ENCODE results near the gene YIPF1. TPM values are rescaled to one million over a fixed set of nuclear protein-coding genes. Genes with fewer than 3 reads are reported as not detected.

Gene YIPF1
- total and polyA plus RNA-seq, 10 of the 15 experiments (the other 5 are each of a cell fraction or from before 2014, with no cell fraction given): 13.0 to 36.0 (median 20.3) TPM

DNA sequence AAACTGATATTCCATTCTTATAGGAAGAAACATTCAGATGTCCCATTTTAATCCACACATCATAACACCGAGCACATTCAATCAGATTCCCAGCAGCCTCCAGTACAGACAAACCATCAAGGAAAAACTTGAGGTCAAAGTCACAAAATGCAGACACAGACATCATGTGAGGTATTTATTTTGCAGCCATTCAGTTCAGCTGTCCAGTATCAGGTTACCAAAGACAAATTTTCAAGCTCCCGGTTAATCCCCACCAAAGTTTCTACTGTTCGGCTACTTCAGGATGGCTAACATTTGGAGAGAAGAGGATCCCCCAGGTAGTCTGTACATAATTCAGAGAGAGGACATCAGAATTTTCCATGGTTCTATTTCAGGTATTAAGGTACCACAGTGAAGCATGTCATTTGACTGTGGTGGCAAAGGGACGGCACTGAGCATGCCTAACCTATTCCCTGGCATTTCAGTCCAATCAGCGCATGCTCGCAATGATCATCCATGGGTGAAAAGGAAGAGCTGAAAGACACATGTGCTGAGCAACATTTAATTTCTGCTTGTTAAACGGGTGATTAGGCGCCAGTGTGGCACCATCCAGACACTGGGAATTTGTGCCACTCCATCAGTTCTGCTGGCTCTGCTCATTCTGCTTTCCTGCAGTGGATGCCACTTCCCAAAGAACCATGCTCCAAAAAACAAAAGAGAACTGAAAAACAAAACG is 37.9 kb downstream of the YIPF1 start:
- TF ChIP-seq MEF2A (IDR thresholded peaks at IDR 0.05; ENCODE audit: insufficient read depth, low read depth, low read length): no peak
- TF ChIP-seq, protein P1, sequence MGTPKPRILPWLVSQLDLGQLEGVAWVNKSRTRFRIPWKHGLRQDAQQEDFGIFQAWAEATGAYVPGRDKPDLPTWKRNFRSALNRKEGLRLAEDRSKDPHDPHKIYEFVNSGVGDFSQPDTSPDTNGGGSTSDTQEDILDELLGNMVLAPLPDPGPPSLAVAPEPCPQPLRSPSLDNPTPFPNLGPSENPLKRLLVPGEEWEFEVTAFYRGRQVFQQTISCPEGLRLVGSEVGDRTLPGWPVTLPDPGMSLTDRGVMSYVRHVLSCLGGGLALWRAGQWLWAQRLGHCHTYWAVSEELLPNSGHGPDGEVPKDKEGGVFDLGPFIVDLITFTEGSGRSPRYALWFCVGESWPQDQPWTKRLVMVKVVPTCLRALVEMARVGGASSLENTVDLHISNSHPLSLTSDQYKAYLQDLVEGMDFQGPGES (IDR thresholded peaks at IDR 0.05): no peak
- TF ChIP-seq BACH1 (IDR thresholded peaks at IDR 0.05; ENCODE audit: borderline replicate concordance): no peak
- TF ChIP-seq TARDBP (IDR thresholded peaks at IDR 0.05; ENCODE audit: borderline replicate concordance): no peak
- TF ChIP-seq ASH2L (IDR thresholded peaks at IDR 0.05; ENCODE audit: borderline replicate concordance, low read depth): no peak
- TF ChIP-seq ZNF24 (IDR thresholded peaks at IDR 0.05): no peak
- TF ChIP-seq, protein P2, sequence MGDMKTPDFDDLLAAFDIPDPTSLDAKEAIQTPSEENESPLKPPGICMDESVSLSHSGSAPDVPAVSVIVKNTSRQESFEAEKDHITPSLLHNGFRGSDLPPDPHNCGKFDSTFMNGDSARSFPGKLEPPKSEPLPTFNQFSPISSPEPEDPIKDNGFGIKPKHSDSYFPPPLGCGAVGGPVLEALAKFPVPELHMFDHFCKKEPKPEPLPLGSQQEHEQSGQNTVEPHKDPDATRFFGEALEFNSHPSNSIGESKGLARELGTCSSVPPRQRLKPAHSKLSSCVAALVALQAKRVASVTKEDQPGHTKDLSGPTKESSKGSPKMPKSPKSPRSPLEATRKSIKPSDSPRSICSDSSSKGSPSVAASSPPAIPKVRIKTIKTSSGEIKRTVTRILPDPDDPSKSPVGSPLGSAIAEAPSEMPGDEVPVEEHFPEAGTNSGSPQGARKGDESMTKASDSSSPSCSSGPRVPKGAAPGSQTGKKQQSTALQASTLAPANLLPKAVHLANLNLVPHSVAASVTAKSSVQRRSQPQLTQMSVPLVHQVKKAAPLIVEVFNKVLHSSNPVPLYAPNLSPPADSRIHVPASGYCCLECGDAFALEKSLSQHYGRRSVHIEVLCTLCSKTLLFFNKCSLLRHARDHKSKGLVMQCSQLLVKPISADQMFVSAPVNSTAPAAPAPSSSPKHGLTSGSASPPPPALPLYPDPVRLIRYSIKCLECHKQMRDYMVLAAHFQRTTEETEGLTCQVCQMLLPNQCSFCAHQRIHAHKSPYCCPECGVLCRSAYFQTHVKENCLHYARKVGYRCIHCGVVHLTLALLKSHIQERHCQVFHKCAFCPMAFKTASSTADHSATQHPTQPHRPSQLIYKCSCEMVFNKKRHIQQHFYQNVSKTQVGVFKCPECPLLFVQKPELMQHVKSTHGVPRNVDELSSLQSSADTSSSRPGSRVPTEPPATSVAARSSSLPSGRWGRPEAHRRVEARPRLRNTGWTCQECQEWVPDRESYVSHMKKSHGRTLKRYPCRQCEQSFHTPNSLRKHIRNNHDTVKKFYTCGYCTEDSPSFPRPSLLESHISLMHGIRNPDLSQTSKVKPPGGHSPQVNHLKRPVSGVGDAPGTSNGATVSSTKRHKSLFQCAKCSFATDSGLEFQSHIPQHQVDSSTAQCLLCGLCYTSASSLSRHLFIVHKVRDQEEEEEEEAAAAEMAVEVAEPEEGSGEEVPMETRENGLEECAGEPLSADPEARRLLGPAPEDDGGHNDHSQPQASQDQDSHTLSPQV (IDR thresholded peaks at IDR 0.05): no peak
- TF ChIP-seq CHD1 (IDR thresholded peaks at IDR 0.05; ENCODE audit: low read depth, low read length): no peak
- TF ChIP-seq ZNF384 (IDR thresholded peaks at IDR 0.05; ENCODE audit: borderline replicate concordance, low read depth, low read length): no peak
- TF ChIP-seq ZSCAN29 (IDR thresholded peaks at IDR 0.05): no peak
- no peak for TF ChIP-seq RBBP5 (conservative IDR thresholded peaks at IDR 0.05)
- no peak for TF ChIP-seq ZNF622 (IDR thresholded peaks at IDR 0.05)
- H4K20me1 ChIP-seq (ENCODE audit: control insufficient read depth, insufficient read depth): no peaks in the 10 kb centered on the region
- no peak overlapping the region for H3K4me2 ChIP-seq (ENCODE audit: control insufficient read depth, insufficient read depth)
- H3K27me3 ChIP-seq (replicated peaks in 1 of 2; ENCODE audit: control insufficient read depth in 2 of 2, insufficient read depth in 2 of 2, low read length in 1 of 2): no peaks in the 10 kb centered on the region
- H3K9ac ChIP-seq (ENCODE audit: control insufficient read depth, insufficient read depth, low read length): no peak overlapping the region
- no peak overlapping the region for H3K4me3 ChIP-seq
- no peak overlapping the region for H3K27ac ChIP-seq (ENCODE audit: control insufficient read depth, insufficient read depth)
- ChIA-PET CTCF (interaction anchor here (0.6 to 1.5 kb wide), 3 partner anchors 9 to 105 kb away, joined by 3 to 7 read pairs (median 3); no protein-coding TSS in a partner anchor), RAD21 (ENCODE audit: unreplicated experiment) (no interaction called here), POLR2A (interaction anchor here (0.7 kb wide), 2 partner anchors 16 to 97 kb away, joined by 4 to 8 read pairs; no protein-coding TSS in a partner anchor), SMC1A (ENCODE audit: uncharacterized antibody, unreplicated experiment) (interaction anchor here (0.8 to 1.8 kb wide), 3 partner anchors 9 to 108 kb away, joined by 3 to 6 read pairs (median 4); no protein-coding TSS in a partner anchor)
- FAIRE-seq: no peak
- no peaks in the 10 kb centered on the region for H3K9me3 ChIP-seq (replicated peaks; ENCODE audit: control insufficient read depth, insufficient read depth, low read length)
- no peaks in the 10 kb centered on the region for H3K4me1 ChIP-seq (ENCODE audit: control insufficient read depth, insufficient read depth, low read length)
- WGBS (ENCODE audit: insufficient coverage, insufficient replicate concordance, low lambda C conversion rate, missing lambda C conversion rate): 90% methylated on average over 9 of the region's 9 CpGs
- DNase-seq (ENCODE audit: low read depth, low spot score): no peak
- intact Hi-C loops (cut with micrococcal nuclease; ENCODE audit: unreplicated experiment): no loop called here
- H2AFZ ChIP-seq (ENCODE audit: control insufficient read depth, low read depth, low read length): no peak overlapping the region
- in situ Hi-C loops (cut with MboI): loop anchor here (25.0 kb wide), 1 partner anchor 211 kb away; the partner anchor contains the start of genes TCEANC2 and TMEM59
- ATAC-seq: no peak
- BruUV-seq (replicated peaks): no TSS peak
- H3K79me2 ChIP-seq (ENCODE audit: control insufficient read depth, insufficient read depth, low read length): no peaks in the 10 kb centered on the region
- H3K36me3 ChIP-seq (ENCODE audit: control insufficient read depth in 2 of 2, insufficient read depth in 2 of 2, low read length in 1 of 2): no peaks in the 10 kb centered on the region; a peak in 2 of 4 replicates
